ENCODE results near the gene MMP25. TPM values are rescaled to one million over a fixed set of nuclear protein-coding genes. Genes with fewer than 3 reads are reported as not detected.

The MMP25 gene
- total and polyA plus RNA-seq, 2 donors (not counting 1 experiment from before 2014, with no cell fraction given), result 0.12 to 0.22 TPM

- Histone ChIP-seq H3K9ac (ENCODE audit: low read length) (no peak overlapping the region), H3K9me3 (ENCODE audit: control extremely low read depth in 1 of 3, control insufficient read depth in 2 of 3, insufficient read depth in 1 of 3, low read length in 2 of 3) (peaks cover 0 to 12% (median 0%) of the 10 kb centered on the region in 3 donors), H3K4me3 (ENCODE audit: control extremely low read depth in 1 of 5, extremely low read depth in 1 of 5, insufficient read depth in 1 of 5, low read depth in 2 of 5, low read length in 4 of 5) (no peak overlapping the region), H3K27me3 (replicated peaks in 1 of 4; ENCODE audit: control extremely low read depth in 1 of 4, control insufficient read depth in 3 of 4, insufficient read depth in 4 of 4, low read length in 3 of 4) (peaks cover 0 to 22% (median 8%) of the 10 kb centered on the region in 4 experiments), H3K79me2 (ENCODE audit: control insufficient read depth, insufficient read depth, low read length) (no peaks in the 10 kb centered on the region), H3K27ac (ENCODE audit: low read length in 2 of 2) (no peak overlapping the region), H3K4me1 (ENCODE audit: control insufficient read depth in 2 of 2, insufficient read depth in 2 of 2, low read length in 2 of 2) (peaks cover 22 to 23% of the 10 kb centered on the region in 2 donors), H3K36me3 (replicated peaks in 1 of 2; ENCODE audit: control extremely low read depth in 1 of 2, control insufficient read depth in 1 of 2, extremely low read depth in 1 of 2, insufficient read depth in 2 of 2, low read length in 1 of 2) (no peaks in the 10 kb centered on the region), H2AFZ (ENCODE audit: insufficient read depth, low read depth, low read length, poor library complexity, severe bottlenecking) (no peak overlapping the region), H4K20me1 (ENCODE audit: control insufficient read depth, insufficient read depth, low read length, poor library complexity, severe bottlenecking) (no peaks in the 10 kb centered on the region), H3K4me2 (replicated peaks; ENCODE audit: low read depth, low read length, poor library complexity, severe bottlenecking) (no peak overlapping the region)
- peaks cover 21% of the 10 kb centered on the region for H3K4me1 Mint-ChIP-seq
- H3K9me3 Mint-ChIP-seq (ENCODE audit: insufficient read depth), result no peaks in the 10 kb centered on the region
- H3K4me3 Mint-ChIP-seq, result no peak overlapping the region
- intact Hi-C loops (cut with micrococcal nuclease), result no loop called here
- no peak for TF ChIP-seq CTCF (IDR thresholded peaks at IDR 0.05)
- no peak for TF ChIP-seq EZH2 (IDR thresholded peaks at IDR 0.05; ENCODE audit: borderline replicate concordance, insufficient read depth, low read depth, low read length, poor library complexity, severe bottlenecking)
- H3K27me3 Mint-ChIP-seq, result peaks cover 19% of the 10 kb centered on the region
- H3K27ac Mint-ChIP-seq, result no peak overlapping the region
- DNase-seq, result no peak
- ChIA-PET CTCF (interaction anchor here (0.6 to 1.6 kb wide), 3 partner anchors 18 to 53 kb away, joined by 3 to 4 read pairs (median 3); no protein-coding TSS in a partner anchor), POLR2A (interaction anchor here (0.6 kb wide), 1 partner anchor 433 kb away, joined by 3 read pairs; the partner anchor contains the start of gene NAA60)
- ATAC-seq (ENCODE audit: low read depth), result no peak
- 100% methylated on average over 6 of the region's 8 CpGs for WGBS (ENCODE audit: insufficient coverage)
Measured at GRCh38 chr16:3010510-3010909, 35.9 kb upstream of the MMP25 start.

GRCh38 chr16:3012246-3012645 is 34.1 kb upstream of the MMP25 start:
- no peak overlapping the region for H3K27ac ChIP-seq (ENCODE audit: low read length in 2 of 2)
- peaks cover 15 to 16% of the 10 kb centered on the region in 2 donors for H3K4me1 ChIP-seq (ENCODE audit: control insufficient read depth in 2 of 2, insufficient read depth in 2 of 2, low read length in 2 of 2)
- intact Hi-C loops (cut with micrococcal nuclease), result no loop called here
- no peak overlapping the region for H3K4me2 ChIP-seq (replicated peaks; ENCODE audit: low read depth, low read length, poor library complexity, severe bottlenecking)
- Mint-ChIP-seq H3K27me3 (peaks cover 21% of the 10 kb centered on the region), H3K9me3 (ENCODE audit: insufficient read depth) (no peaks in the 10 kb centered on the region), H3K4me3 (no peak overlapping the region), H3K27ac (no peak overlapping the region), H3K4me1 (peaks cover 15% of the 10 kb centered on the region)
- no peak overlapping the region for H3K4me3 ChIP-seq (ENCODE audit: control extremely low read depth in 1 of 5, extremely low read depth in 1 of 5, insufficient read depth in 1 of 5, low read depth in 2 of 5, low read length in 4 of 5)
- H3K79me2 ChIP-seq (ENCODE audit: control insufficient read depth, insufficient read depth, low read length), result no peaks in the 10 kb centered on the region
- H3K27me3 ChIP-seq (replicated peaks in 1 of 4; ENCODE audit: control extremely low read depth in 1 of 4, control insufficient read depth in 3 of 4, insufficient read depth in 4 of 4, low read length in 3 of 4), result peaks cover 0 to 25% (median 9%) of the 10 kb centered on the region in 4 experiments
- H4K20me1 ChIP-seq (ENCODE audit: control insufficient read depth, insufficient read depth, low read length, poor library complexity, severe bottlenecking), result no peaks in the 10 kb centered on the region
- WGBS (ENCODE audit: insufficient coverage), result 45% methylated on average over 18 of the region's 19 CpGs
- POLR2A ChIA-PET, result no interaction called here
- DNase-seq, result no peak
- CTCF ChIA-PET, result interaction anchor here (0.9 kb wide), 1 partner anchor 18 kb away, joined by 4 read pairs; no protein-coding TSS in a partner anchor
- no peak overlapping the region for H2AFZ ChIP-seq (ENCODE audit: insufficient read depth, low read depth, low read length, poor library complexity, severe bottlenecking)
- H3K9ac ChIP-seq (ENCODE audit: low read length), result no peak overlapping the region
- no peak for TF ChIP-seq CTCF (IDR thresholded peaks at IDR 0.05)
- no peak for TF ChIP-seq EZH2 (IDR thresholded peaks at IDR 0.05; ENCODE audit: borderline replicate concordance, insufficient read depth, low read depth, low read length, poor library complexity, severe bottlenecking)
- H3K36me3 ChIP-seq (replicated peaks in 1 of 2; ENCODE audit: control extremely low read depth in 1 of 2, control insufficient read depth in 1 of 2, extremely low read depth in 1 of 2, insufficient read depth in 2 of 2, low read length in 1 of 2), result no peaks in the 10 kb centered on the region
- H3K9me3 ChIP-seq (ENCODE audit: control extremely low read depth in 1 of 3, control insufficient read depth in 2 of 3, insufficient read depth in 1 of 3, low read length in 2 of 3), result peaks cover 0 to 16% (median 0%) of the 10 kb centered on the region in 3 donors
- no peak for ATAC-seq (ENCODE audit: low read depth)
